K562 (cell line): ENCODE data around the gene ABCA10. TPM values are rescaled to one million over a fixed set of nuclear protein-coding genes. Genes with fewer than 3 reads are reported as not detected.

Experiments used
- AFF1 ChIP-seq, 2 experiments: fragments of 450-650 bp; IDR thresholded peaks; 2 replicates each; pipeline ENCODE4 v1.6.1; 2018; ENCODE audit warnings: mild to moderate bottlenecking in 2 of 2, low read depth in 1 of 2; ENCODE audit not compliant: partially characterized antibody in 2 of 2
- ARID2 ChIP-seq: fragments of 450-650 bp; IDR thresholded peaks from 2 replicates; pipeline ENCODE4 v1.6.1; 2017; ENCODE audit warnings: antibody characterized with exemption, mild to moderate bottlenecking
- ASH1L ChIP-seq: fragments of 450-650 bp; IDR thresholded peaks from 2 replicates; pipeline ENCODE4 v1.6.1; 2018; ENCODE audit warnings: borderline replicate concordance, mild to moderate bottlenecking, low read depth; ENCODE audit not compliant: partially characterized antibody
- CC2D1A ChIP-seq: fragments of 450-650 bp; IDR thresholded peaks from 2 replicates; pipeline ENCODE4 v1.6.1; 2017; ENCODE audit warnings: mild to moderate bottlenecking
- CREBBP ChIP-seq: IDR thresholded peaks from one replicate; pipeline ENCODE4 v1.6.1; 2012; ENCODE audit warnings: low read depth, mild to moderate bottlenecking, control low read depth, inconsistent platforms, low read length
- CXXC5 ChIP-seq: fragments of 250-450 bp; sonication (Bioruptor Pico); IDR thresholded peaks from 2 replicates; pipeline ENCODE4 v1.8.0; 2022; ENCODE audit warnings: inconsistent platforms, mild to moderate bottlenecking, moderate library complexity
- HDAC1 ChIP-seq, 2 experiments: fragments of 450-650 bp; IDR thresholded peaks; 2 replicates each; pipeline ENCODE4 v1.6.1; 2016 to 2017; ENCODE audit warnings: inconsistent platforms in 1 of 2, mild to moderate bottlenecking in 1 of 2, moderate library complexity in 1 of 2
- MAZ ChIP-seq, 2 experiments: fragments of 450-650 bp in 1 of 2; sonication (generic) in 1 of 2; formaldehyde crosslinking; IDR thresholded peaks in 1 of 2; conservative IDR thresholded peaks in 1 of 2; 2 replicates each; pipeline versions ENCODE4 v1.4.0 to v1.5.0; 2020; ENCODE audit warnings: mild to moderate bottlenecking in 1 of 2, missing genetic modification reagents in 1 of 2
- MYNN ChIP-seq, 2 experiments: sonication (generic); formaldehyde crosslinking in 1 of 2; IDR thresholded peaks; 2 replicates each; pipeline versions ENCODE4 v1.5.0 to v1.6.1; 2016 to 2020; ENCODE audit warnings: antibody characterized with exemption in 1 of 2, missing genetic modification reagents in 1 of 2
- RB1 ChIP-seq: fragments of 450-650 bp; IDR thresholded peaks from 2 replicates; pipeline ENCODE4 v1.6.1; 2017; ENCODE audit warnings: low read depth, mild to moderate bottlenecking
- STAG1 ChIP-seq: sonication (generic); formaldehyde crosslinking; IDR thresholded peaks from 2 replicates; pipeline ENCODE4 v1.5.0; 2020; ENCODE audit warnings: missing genetic modification reagents, borderline replicate concordance
- TCF3 ChIP-seq: sonication (generic); formaldehyde crosslinking; IDR thresholded peaks from 2 replicates; pipeline ENCODE4 v1.4.0; 2020; ENCODE audit warnings: mild to moderate bottlenecking, missing genetic modification reagents
- THRB ChIP-seq: fragments of 450-650 bp; formaldehyde crosslinking; conservative IDR thresholded peaks from 2 replicates; pipeline ENCODE4 v1.4.0; 2022; ENCODE audit warnings: mild to moderate bottlenecking, missing genetic modification characterization
- TRIM24 ChIP-seq, 2 experiments: fragments of 450-650 bp; IDR thresholded peaks; 2 replicates each; pipeline ENCODE4 v1.6.1; 2016
- WHSC1 ChIP-seq: IDR thresholded peaks from one replicate; pipeline ENCODE4 v1.6.1; 2012; ENCODE audit warnings: low read length, control low read depth, inconsistent platforms
- ZNF239 ChIP-seq: fragments of 250-450 bp; sonication (Bioruptor Pico); IDR thresholded peaks from 2 replicates; pipeline ENCODE4 v1.4.0; 2020; ENCODE audit warnings: mild to moderate bottlenecking
- ZNF384 ChIP-seq: IDR thresholded peaks from 2 replicates; pipeline ENCODE4 v1.6.1; 2012; ENCODE audit warnings: low read depth, low read length, improper control_type of control experiment
- ZNF551 ChIP-seq: fragments of 250-450 bp; sonication (Bioruptor Pico); IDR thresholded peaks from 2 replicates; pipeline ENCODE4 v1.5.0; 2021; ENCODE audit warnings: mild to moderate bottlenecking, moderate library complexity
- ZNF780A ChIP-seq: fragments of 250-450 bp; sonication (Bioruptor Pico); IDR thresholded peaks from 2 replicates; pipeline ENCODE4 v1.5.0; 2021; ENCODE audit warnings: mild to moderate bottlenecking
- polyA plus RNA-seq, 8 experiments: library from polyadenylated mRNA; depleted of rRNA in 4 of 8; stranded (reverse) in 5 of 8; unstranded in 3 of 8; fragments of >200 nt; fragmentation: Nextera tagmentation in 2 of 8; fragmentation: Illumina TruSeq in 1 of 8; extraction: Ambion mirVana in 2 of 8; extraction: Trizol in 1 of 8; gene quantifications; 2 replicates each; pipeline versions ENCODE4 v1.2.1 to v1.2.3, GENCODE V29; 2011 to 2014; ENCODE audit warnings: inconsistent platforms in 1 of 8, missing spikeins in 1 of 8
- total RNA-seq, 7 experiments: library from RNA; depleted of rRNA in 6 of 7; stranded (reverse); fragments of >200 nt in 6 of 7; fragmentation: Illumina TruSeq in 2 of 7; extraction: Trizol in 2 of 7; gene quantifications; 2 replicates each; pipeline versions ENCODE4 v1.2.1 to v1.2.3, GENCODE V29; 2011 to 2021; ENCODE audit warnings: low replicate concordance in 1 of 7
- TF ChIP-seq, protein P1 (sequence below), 2 experiments: fragments of 450-650 bp; IDR thresholded peaks; 2 replicates each; pipeline ENCODE4 v1.6.1; 2016

The ABCA10 gene
- total and polyA plus RNA-seq, 9 of the 15 experiments (the other 6 are each of a cell fraction or from before 2014, with no cell fraction given) = 0.04 to 0.45 (median 0.15) TPM; not detected in 1

DNA sequence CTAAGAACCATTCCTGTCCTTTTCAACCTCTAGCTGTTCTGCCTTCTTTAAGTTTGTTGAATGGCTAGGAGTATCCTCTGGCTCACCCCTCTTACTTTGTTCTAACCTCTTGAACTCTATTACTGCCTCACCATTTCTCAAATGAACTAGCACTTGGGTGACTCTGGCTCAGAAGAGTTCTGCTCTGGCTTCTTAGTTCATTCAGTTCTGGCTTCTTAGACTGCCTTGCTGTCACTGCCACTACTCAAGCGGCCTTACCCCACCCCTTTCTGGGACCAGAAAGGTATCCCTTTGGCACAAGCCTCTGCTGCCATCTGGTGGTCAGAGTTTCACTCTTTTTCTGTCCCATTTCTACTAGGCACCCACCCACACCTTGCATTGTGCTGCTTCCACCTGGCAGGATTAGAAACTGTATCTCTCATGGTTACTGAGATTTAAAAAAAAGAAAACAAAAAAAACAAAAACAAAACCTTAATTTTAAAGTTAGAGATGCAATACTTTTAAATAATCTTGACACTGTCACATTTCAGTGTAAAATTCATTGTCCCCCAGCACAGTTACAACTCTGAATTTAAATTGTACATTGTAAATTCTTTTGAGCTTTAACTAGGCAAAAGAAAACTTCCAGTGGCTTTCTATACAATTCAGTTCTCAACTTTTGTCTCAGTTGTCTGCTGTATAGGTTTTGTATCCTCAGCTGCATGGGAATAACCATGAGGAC lies 6.9 kb upstream of the ABCA10 start (continued):
- TF ChIP-seq, protein P1, sequence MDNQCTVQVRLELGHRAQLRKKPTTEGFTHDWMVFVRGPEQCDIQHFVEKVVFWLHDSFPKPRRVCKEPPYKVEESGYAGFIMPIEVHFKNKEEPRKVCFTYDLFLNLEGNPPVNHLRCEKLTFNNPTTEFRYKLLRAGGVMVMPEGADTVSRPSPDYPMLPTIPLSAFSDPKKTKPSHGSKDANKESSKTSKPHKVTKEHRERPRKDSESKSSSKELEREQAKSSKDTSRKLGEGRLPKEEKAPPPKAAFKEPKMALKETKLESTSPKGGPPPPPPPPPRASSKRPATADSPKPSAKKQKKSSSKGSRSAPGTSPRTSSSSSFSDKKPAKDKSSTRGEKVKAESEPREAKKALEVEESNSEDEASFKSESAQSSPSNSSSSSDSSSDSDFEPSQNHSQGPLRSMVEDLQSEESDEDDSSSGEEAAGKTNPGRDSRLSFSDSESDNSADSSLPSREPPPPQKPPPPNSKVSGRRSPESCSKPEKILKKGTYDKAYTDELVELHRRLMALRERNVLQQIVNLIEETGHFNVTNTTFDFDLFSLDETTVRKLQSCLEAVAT (IDR thresholded peaks at IDR 0.05) = peak; percentile 41 to 82; a peak in 3 of 4 replicates
- TF ChIP-seq TCF3 (peak; percentile 42; the same call in 1 of the 2 replicates), CREBBP (no peak), AFF1 (IDR thresholded peaks at IDR 0.05; ENCODE audit: low read depth in 1 of 2, partially characterized antibody in 2 of 2) (peak in 1 of 2 experiments; percentile 24), CC2D1A (peak; percentile 96), MYNN (IDR thresholded peaks at IDR 0.05) (no peak), MYNN (CRISPR knock-in tag; IDR thresholded peaks at IDR 0.05) (no peak), ZNF384 (peak; percentile 59; the same call in 1 of the 2 replicates), CXXC5 (CRISPR knock-in tag) (no peak), WHSC1 (no peak), ZNF239 (CRISPR knock-in tag) (no peak; the same call in 1 of the 2 replicates), ZNF780A (CRISPR knock-in tag) (no peak), ARID2 (peak; percentile 100), THRB (CRISPR knock-in tag) (no peak), RB1 (0 out of 2 replicates have a peak, but pooled peaks have one; percentile 7), TRIM24 (IDR thresholded peaks at IDR 0.05) (peak; percentile 10 to 39; a peak in 2 of 4 replicates), STAG1 (peak; percentile 91; the same call in 1 of the 2 replicates), MAZ (CRISPR knock-in tag; conservative IDR thresholded peaks at IDR 0.05 in 1 of 2, IDR thresholded peaks at IDR 0.05 in 1 of 2) (peak; percentile 59 to 89; a peak in 3 of 4 replicates), HDAC1 (IDR thresholded peaks at IDR 0.05) (peak in 1 of 2 experiments; percentile 33; a peak in 1 of 4 replicates), ASH1L (peak; percentile 17), ZNF551 (CRISPR knock-in tag) (no peak)
